ENCODE results near the gene MEFV.

Gene MEFV

GRCh38 chr16:3259836-3260235 lies 3.4 kb upstream of the MEFV start:
- Histone ChIP-seq H3K36me3 (ENCODE audit: insufficient read depth) (no peaks in the 10 kb centered on the region), H4K20me1 (ENCODE audit: insufficient read depth) (no peaks in the 10 kb centered on the region), H3K9ac (no peak overlapping the region), H3K27me3 (ENCODE audit: insufficient read depth, low read depth) (no peaks in the 10 kb centered on the region), H3K79me2 (ENCODE audit: insufficient read depth, low read depth) (no peaks in the 10 kb centered on the region), H3K27ac (no peak overlapping the region), H3K4me1 (ENCODE audit: low read depth, poor library complexity, severe bottlenecking) (peaks cover 5% of the 10 kb centered on the region), H3K4me3 (IDR thresholded peaks at IDR 0.05; ENCODE audit: insufficient read depth, low read depth, low read length) (no peak overlapping the region), H2AFZ (ENCODE audit: low read depth) (no peak overlapping the region), H3K4me2 (no peak overlapping the region)
- no peak for TF ChIP-seq CTCF (conservative IDR thresholded peaks at IDR 0.05; ENCODE audit: low read depth, low read length)

GRCh38 chr16:3256866-3257465 lies 533 bp upstream of the MEFV start:
- Histone ChIP-seq H4K20me1 (ENCODE audit: insufficient read depth) (no peaks in the 10 kb centered on the region), H3K27ac (no peak overlapping the region), H3K4me1 (ENCODE audit: low read depth, poor library complexity, severe bottlenecking) (no peaks in the 10 kb centered on the region), H3K4me2 (no peak overlapping the region), H3K79me2 (ENCODE audit: insufficient read depth, low read depth) (no peaks in the 10 kb centered on the region), H3K4me3 (IDR thresholded peaks at IDR 0.05; ENCODE audit: insufficient read depth, low read depth, low read length) (no peak overlapping the region), H3K36me3 (ENCODE audit: insufficient read depth) (no peaks in the 10 kb centered on the region), H2AFZ (ENCODE audit: low read depth) (no peak overlapping the region), H3K27me3 (ENCODE audit: insufficient read depth, low read depth) (no peaks in the 10 kb centered on the region), H3K9ac (no peak overlapping the region)
- TF ChIP-seq CTCF (conservative IDR thresholded peaks at IDR 0.05; ENCODE audit: low read depth, low read length), result no peak

- H3K36me3 ChIP-seq (ENCODE audit: insufficient read depth), result no peaks in the 10 kb centered on the region
- no peak overlapping the region for H3K27ac ChIP-seq
- H3K4me3 ChIP-seq (IDR thresholded peaks at IDR 0.05; ENCODE audit: insufficient read depth, low read depth, low read length), result no peak overlapping the region
- TF ChIP-seq CTCF (conservative IDR thresholded peaks at IDR 0.05; ENCODE audit: low read depth, low read length), result no peak
- no peak overlapping the region for H2AFZ ChIP-seq (ENCODE audit: low read depth)
- H4K20me1 ChIP-seq (ENCODE audit: insufficient read depth), result no peaks in the 10 kb centered on the region
- H3K9ac ChIP-seq, result no peak overlapping the region
- H3K4me2 ChIP-seq, result no peak overlapping the region
- no peaks in the 10 kb centered on the region for H3K4me1 ChIP-seq (ENCODE audit: low read depth, poor library complexity, severe bottlenecking)
- no peaks in the 10 kb centered on the region for H3K79me2 ChIP-seq (ENCODE audit: insufficient read depth, low read depth)
- no peaks in the 10 kb centered on the region for H3K27me3 ChIP-seq (ENCODE audit: insufficient read depth, low read depth)
Observed at GRCh38 chr16:3254309-3254708, 2.1 kb downstream of the MEFV start.

GRCh38 chr16:3252967-3253366 lies 3.5 kb downstream of the MEFV start:
- no peaks in the 10 kb centered on the region for H3K27me3 ChIP-seq (ENCODE audit: insufficient read depth, low read depth)
- no peak overlapping the region for H3K9ac ChIP-seq
- no peaks in the 10 kb centered on the region for H3K36me3 ChIP-seq (ENCODE audit: insufficient read depth)
- H3K4me3 ChIP-seq (IDR thresholded peaks at IDR 0.05; ENCODE audit: insufficient read depth, low read depth, low read length), result no peak overlapping the region
- H3K79me2 ChIP-seq (ENCODE audit: insufficient read depth, low read depth), result no peaks in the 10 kb centered on the region
- no peaks in the 10 kb centered on the region for H4K20me1 ChIP-seq (ENCODE audit: insufficient read depth)
- no peaks in the 10 kb centered on the region for H3K4me1 ChIP-seq (ENCODE audit: low read depth, poor library complexity, severe bottlenecking)
- no peak for TF ChIP-seq CTCF (conservative IDR thresholded peaks at IDR 0.05; ENCODE audit: low read depth, low read length)
- H2AFZ ChIP-seq (ENCODE audit: low read depth), result no peak overlapping the region
- no peak overlapping the region for H3K27ac ChIP-seq
- H3K4me2 ChIP-seq, result no peak overlapping the region

Measured in KMS-11 (cell line).